CD4-positive, alpha-beta T cell (primary cell): ENCODE measurements around the gene ACAD10. TPM values are rescaled to one million over a fixed set of nuclear protein-coding genes. Genes with fewer than 3 reads are reported as not detected.

Experiments
- ATAC-seq: fragments of 200-7000 bp; cut with Tn5 transposase; one replicate; pipeline ENCODE4 v1.10.0; 2022; ENCODE audit warnings: mild to moderate bottlenecking; ENCODE audit not compliant: poor library complexity
- CTCF ChIA-PET: fragments of 350-600 bp; sonication (Branson Sonifier 250); formaldehyde crosslinking; loops from one replicate; lab custom pipeline; 2021; ENCODE audit warnings: antibody characterized with exemption, inconsistent platforms; lab: Charles Lee
- POLR2A ChIA-PET: fragments of 350-600 bp; sonication (Branson Sonifier 250); formaldehyde crosslinking; loops from one replicate; lab custom pipeline; 2021; ENCODE audit warnings: antibody characterized with exemption, inconsistent platforms; lab: Charles Lee
- DNase-seq, 14 experiments: peaks; one replicate each; pipeline ENCODE4 v3.0.0-alpha.2; 2013 to 2020; ENCODE audit warnings: mixed read lengths in 2 of 14
- H3K27ac ChIP-seq, 2 donors: one replicate each; pipeline versions ENCODE4 v1.5.1 to v1.7.0; 2013; ENCODE audit warnings: low read length in 2 of 2, low read depth in 1 of 2, mild to moderate bottlenecking in 1 of 2
- H3K27me3 ChIP-seq, 2 experiments: 1 replicate in 1 of 2; 2 replicates in 1 of 2; pipeline versions ENCODE4 v1.6.1 to v1.7.0; 2013; ENCODE audit warnings: low read length in 2 of 2, control low read depth in 1 of 2, mild to moderate bottlenecking in 1 of 2, moderate library complexity in 1 of 2; ENCODE audit not compliant: insufficient read depth in 2 of 2, control insufficient read depth in 1 of 2
- H3K36me3 ChIP-seq: one replicate; pipeline ENCODE4 v1.6.1; 2013; ENCODE audit warnings: low read length, control low read depth; ENCODE audit not compliant: insufficient read depth
- H3K4me1 ChIP-seq: one replicate; pipeline ENCODE4 v1.6.1; 2013; ENCODE audit warnings: low read length, control low read depth; ENCODE audit not compliant: insufficient read depth
- H3K4me3 ChIP-seq: one replicate; pipeline ENCODE4 v1.5.1; 2013; ENCODE audit warnings: mild to moderate bottlenecking, low read length, moderate library complexity
- H3K9me3 ChIP-seq, 2 experiments: 1 replicate in 1 of 2; 2 replicates in 1 of 2; pipeline versions ENCODE4 v1.6.1 to v1.7.0; 2013; ENCODE audit warnings: low read length in 2 of 2, mild to moderate bottlenecking in 2 of 2, control low read depth in 1 of 2, moderate library complexity in 1 of 2; ENCODE audit not compliant: control insufficient read depth in 1 of 2, insufficient read depth in 1 of 2
- H3K27ac Mint-ChIP-seq: one replicate; pipeline ENCODE4 v1.8.0; 2020; ENCODE audit warnings: mixed read lengths
- H3K27me3 Mint-ChIP-seq: one replicate; pipeline ENCODE4 v1.8.0; 2021; ENCODE audit warnings: mixed read lengths
- H3K36me3 Mint-ChIP-seq: one replicate; pipeline ENCODE4 v1.8.0; 2021; ENCODE audit warnings: low read depth, mixed read lengths
- H3K4me1 Mint-ChIP-seq: one replicate; pipeline ENCODE4 v1.8.0; 2021; ENCODE audit warnings: low read depth, mixed read lengths
- H3K4me3 Mint-ChIP-seq: one replicate; pipeline ENCODE4 v1.8.0; 2020; ENCODE audit warnings: mild to moderate bottlenecking, mixed read lengths
- H3K9me3 Mint-ChIP-seq: one replicate; pipeline ENCODE4 v1.8.0; 2020; ENCODE audit warnings: mixed read lengths
- CTCF ChIP-seq: fragments of 200-600 bp; IDR thresholded peaks from one replicate; pipeline ENCODE4 v1.8.0; 2022; ENCODE audit warnings: antibody characterized with exemption, mild to moderate bottlenecking
- intact Hi-C, 2 experiments: fragments of 100-400 bp; cut with DNase I in 1 of 2; cut with micrococcal nuclease in 1 of 2; formaldehyde crosslinking; loops; one replicate each; pipeline versions ENCODE4 v1.15.1 to v1.9.0; 2023 to 2025; cut with DNase I, micrococcal nuclease
- total RNA-seq, 174 experiments: library from RNA in 2 of 174; stranded (reverse) in 2 of 174; gene quantifications; one replicate each; pipeline ENCODE4 v1.2.3 and lab custom pipeline; 2021 to 2026

The ACAD10 gene
- total RNA-seq, 2 experiments from 2014 or later, result 15.8 to 17.4 TPM

DNA sequence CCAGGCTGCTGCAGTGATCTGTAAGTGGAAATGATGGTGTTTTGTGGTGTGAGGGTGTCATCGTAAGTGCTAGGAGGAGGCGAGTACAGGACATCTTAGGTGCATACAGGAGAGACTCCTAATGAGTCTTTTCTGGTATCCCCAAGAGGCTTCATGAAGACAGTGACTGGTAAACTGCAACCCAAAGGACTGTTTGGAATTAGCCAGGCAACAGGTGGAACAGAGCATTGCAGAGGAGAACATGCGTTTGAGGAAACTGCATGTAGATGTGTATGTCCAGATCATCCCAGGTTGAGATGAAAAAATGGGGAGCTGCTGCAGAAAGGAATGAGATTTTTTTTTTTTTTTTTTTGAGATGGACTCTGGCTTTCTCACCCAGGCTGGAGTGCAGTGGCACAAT is 5.4 kb downstream of the ACAD10 start:
- ChIA-PET POLR2A (no interaction called here), CTCF (no interaction called here)
- H3K4me1 ChIP-seq, result peaks cover 6% of the 10 kb centered on the region
- H3K27me3 ChIP-seq, result no peaks in the 10 kb centered on the region
- peaks cover 36% of the 10 kb centered on the region for H3K36me3 ChIP-seq
- H3K27ac ChIP-seq, result no peak overlapping the region
- no peaks in the 10 kb centered on the region for H3K9me3 Mint-ChIP-seq
- no peak for TF ChIP-seq CTCF
- H3K27me3 Mint-ChIP-seq, result no peaks in the 10 kb centered on the region
- ATAC-seq (no peak), DNase-seq (no peak)
- H3K4me1 Mint-ChIP-seq, result peaks cover 14% of the 10 kb centered on the region
- no peaks in the 10 kb centered on the region for H3K9me3 ChIP-seq
- no peak overlapping the region for H3K4me3 ChIP-seq
- H3K27ac Mint-ChIP-seq, result no peak overlapping the region
- no peak overlapping the region for H3K4me3 Mint-ChIP-seq
- peaks cover 43% of the 10 kb centered on the region for H3K36me3 Mint-ChIP-seq
- intact Hi-C loops, result no loop called here

DNA sequence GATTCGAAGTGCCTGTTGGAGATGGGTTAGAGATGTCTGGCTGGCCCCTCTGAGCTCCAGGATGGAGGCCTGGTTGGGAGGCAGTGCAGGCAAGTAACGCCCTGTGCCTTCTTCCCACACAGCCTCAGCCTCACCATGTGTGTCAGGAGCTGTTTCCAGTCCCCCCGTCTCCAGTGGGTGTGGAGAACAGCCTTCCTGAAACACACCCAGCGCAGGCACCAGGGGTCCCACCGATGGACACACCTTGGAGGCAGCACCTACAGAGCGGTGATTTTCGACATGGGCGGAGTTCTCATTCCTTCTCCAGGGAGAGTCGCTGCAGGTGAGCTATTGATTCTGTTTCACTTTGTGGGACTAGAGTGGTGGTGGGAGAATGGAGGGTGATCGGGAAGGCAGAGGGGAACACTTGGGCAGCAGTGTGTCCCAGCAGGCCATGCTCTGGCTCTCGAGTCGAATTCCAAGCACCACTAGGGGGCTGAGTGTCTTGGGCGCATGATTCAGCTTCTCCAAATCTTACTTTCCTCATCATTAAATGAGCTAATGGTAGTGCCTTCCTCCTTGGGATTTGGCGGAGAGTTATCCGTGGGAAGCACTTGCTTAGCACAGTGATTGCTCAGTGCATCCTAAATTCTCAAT is 6.8 kb downstream of the ACAD10 start:
- Mint-ChIP-seq H3K27me3 (no peaks in the 10 kb centered on the region), H3K4me1 (no peaks in the 10 kb centered on the region), H3K27ac (no peak overlapping the region), H3K4me3 (no peak overlapping the region), H3K9me3 (no peaks in the 10 kb centered on the region), H3K36me3 (peaks cover 43% of the 10 kb centered on the region)
- Histone ChIP-seq H3K9me3 (no peaks in the 10 kb centered on the region), H3K36me3 (peaks cover 39% of the 10 kb centered on the region), H3K27me3 (no peaks in the 10 kb centered on the region), H3K4me3 (no peak overlapping the region), H3K27ac (no peak overlapping the region), H3K4me1 (no peaks in the 10 kb centered on the region)
- TF ChIP-seq CTCF, result no peak
- POLR2A ChIA-PET, result no interaction called here
- CTCF ChIA-PET, result no interaction called here
- DNase-seq, result no peak
- ATAC-seq, result no peak
- intact Hi-C loops, result no loop called here

DNA sequence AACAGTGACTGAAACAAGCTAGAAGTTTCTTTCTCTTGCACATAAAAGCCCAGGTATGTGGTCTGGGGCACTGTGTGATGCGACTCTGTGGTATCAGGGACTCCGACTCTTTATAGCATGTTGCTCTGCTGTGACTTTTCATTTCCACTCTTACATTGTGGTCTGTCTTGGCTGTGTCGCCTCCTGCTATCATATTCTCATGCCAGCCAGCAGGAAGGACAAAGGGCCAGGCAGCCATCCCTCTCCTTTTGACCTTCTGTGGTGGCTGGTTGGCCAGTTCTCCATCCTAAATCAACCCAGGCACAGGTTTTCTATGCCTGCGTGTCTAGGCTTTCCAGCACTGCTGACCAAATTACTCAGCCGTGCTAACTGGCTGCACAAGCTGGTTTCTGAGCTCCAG is 8.0 kb downstream of the ACAD10 start:
- CTCF ChIA-PET, result no interaction called here
- no peak for TF ChIP-seq CTCF
- intact Hi-C loops, result no loop called here

More for the DNA sequence above, 8.0 kb downstream of the ACAD10 start:
- Histone ChIP-seq H3K9me3 (no peaks in the 10 kb centered on the region), H3K4me3 (no peak overlapping the region), H3K36me3 (peaks cover 44% of the 10 kb centered on the region), H3K27ac (no peak overlapping the region), H3K27me3 (no peaks in the 10 kb centered on the region), H3K4me1 (no peaks in the 10 kb centered on the region)
- Mint-ChIP-seq H3K27me3 (no peaks in the 10 kb centered on the region), H3K9me3 (no peaks in the 10 kb centered on the region), H3K4me3 (no peak overlapping the region), H3K4me1 (no peaks in the 10 kb centered on the region), H3K27ac (no peak overlapping the region), H3K36me3 (peaks cover 52% of the 10 kb centered on the region)
- POLR2A ChIA-PET, result no interaction called here
- no peak for ATAC-seq
- DNase-seq, result no peak
